NT2/D1 (cell line): ENCODE measurements around the gene MAP3K19.
"Not testable (repeated sequence)": the region's sequence is repeated elsewhere in the genome, so short reads cannot be mapped to it uniquely, and the experiment has no call there.

Experiments
- DNase-seq: peaks from one replicate; pipeline ENCODE4 v3.0.0-alpha.2; 2011; ENCODE audit warnings: low read depth, low spot score
- H3K27me3 ChIP-seq: 2 replicates; pipeline ENCODE4 v1.6.0; 2011; ENCODE audit warnings: mild to moderate bottlenecking; ENCODE audit not compliant: insufficient read length, insufficient read depth
- H3K36me3 ChIP-seq: 2 replicates; pipeline ENCODE4 v1.6.1; 2011; ENCODE audit warnings: mild to moderate bottlenecking, low read length, mixed read lengths; ENCODE audit not compliant: insufficient read depth, insufficient read length
- H3K4me1 ChIP-seq: 2 replicates; pipeline ENCODE4 v1.5.1; 2011; ENCODE audit not compliant: insufficient read depth, insufficient read length
- H3K4me3 ChIP-seq: 2 replicates; pipeline ENCODE4 v1.5.1; 2011; ENCODE audit warnings: low read depth; ENCODE audit not compliant: insufficient read length
- H3K9ac ChIP-seq: 2 replicates; pipeline ENCODE4 v1.6.0; 2011; ENCODE audit warnings: low read depth; ENCODE audit not compliant: insufficient read length
- H3K9me3 ChIP-seq: 2 replicates; pipeline ENCODE4 v1.5.1; 2011; ENCODE audit warnings: mild to moderate bottlenecking, low read length; ENCODE audit not compliant: insufficient read depth
- SUZ12 ChIP-seq: IDR thresholded peaks from 2 replicates; pipeline ENCODE4 v1.6.1; 2011; ENCODE audit not compliant: insufficient read length, insufficient read depth; ENCODE audit errors: extremely low read depth
- YY1 ChIP-seq: IDR thresholded peaks from 2 replicates; pipeline ENCODE4 v1.6.1; 2011; ENCODE audit not compliant: insufficient read length, insufficient read depth
- ZNF274 ChIP-seq: IDR thresholded peaks from 2 replicates; pipeline ENCODE4 v1.6.1; 2011; ENCODE audit warnings: mild to moderate bottlenecking, low read depth, low read length

Gene MAP3K19

DNA sequence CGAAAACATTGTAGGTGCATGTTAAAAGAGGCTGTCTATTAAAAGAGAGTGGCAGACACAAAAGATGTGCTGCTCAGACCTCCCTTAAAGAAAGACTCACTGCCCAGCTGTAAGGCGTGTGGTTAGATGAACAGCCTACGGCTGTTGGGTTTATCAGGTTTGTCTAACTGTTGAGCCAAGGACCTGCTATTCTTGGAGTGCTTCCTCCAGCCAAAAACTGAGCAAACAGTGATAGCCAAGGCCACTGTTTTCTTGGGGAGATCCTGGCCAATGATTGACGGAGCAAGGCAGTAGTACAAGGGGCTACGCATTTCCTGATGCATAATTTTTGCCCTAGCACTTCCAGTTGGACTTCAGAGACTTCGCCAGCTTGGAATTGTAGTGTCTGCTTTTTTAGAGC, 3.4 kb upstream of the MAP3K19 start:
- Histone ChIP-seq H3K9me3 (no peaks in the 10 kb centered on the region), H3K36me3 (peaks cover 11% of the 10 kb centered on the region), H3K4me3 (no peak overlapping the region), H3K4me1 (no peaks in the 10 kb centered on the region), H3K9ac (no peak overlapping the region), H3K27me3 (no peaks in the 10 kb centered on the region)
- TF ChIP-seq YY1 (no peak), ZNF274 (no peak)
- no peak for DNase-seq

DNA sequence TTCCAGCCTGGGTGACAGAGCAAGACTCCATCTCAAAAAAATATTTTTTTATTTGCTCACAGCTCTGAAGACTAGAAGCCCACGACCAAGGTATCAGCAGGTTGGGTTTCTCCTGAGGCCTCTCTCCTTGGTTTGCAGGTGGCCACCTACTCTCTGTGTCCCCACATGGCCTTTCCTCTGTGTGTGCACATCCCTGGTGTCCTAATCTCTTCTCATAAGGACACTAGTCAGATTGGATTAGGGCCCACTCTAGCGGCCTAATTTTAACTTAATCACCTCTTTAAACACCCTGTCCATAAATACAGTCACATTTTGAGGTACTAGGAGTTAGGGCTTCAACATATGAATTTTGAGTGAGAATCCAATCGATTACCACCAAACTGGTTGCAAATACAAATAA, 2.9 kb upstream of the MAP3K19 start:
- no peaks in the 10 kb centered on the region for H3K9me3 ChIP-seq
- no peak for DNase-seq
- no peak overlapping the region for H3K4me3 ChIP-seq
- H3K4me1 ChIP-seq: no peaks in the 10 kb centered on the region
- no peaks in the 10 kb centered on the region for H3K27me3 ChIP-seq
- no peak for TF ChIP-seq YY1
- no peak for TF ChIP-seq ZNF274
- TF ChIP-seq SUZ12: no peak
- no peak overlapping the region for H3K9ac ChIP-seq
- H3K36me3 ChIP-seq: peaks cover 11% of the 10 kb centered on the region

GRCh38 chr2:135048122-135048521, 875 bp upstream of the MAP3K19 start:
- no peak overlapping the region for H3K9ac ChIP-seq
- no peak for DNase-seq
- H3K4me3 ChIP-seq: no peak overlapping the region
- TF ChIP-seq ZNF274: no peak
- no peak for TF ChIP-seq YY1
- no peak for TF ChIP-seq SUZ12
- no peaks in the 10 kb centered on the region for H3K9me3 ChIP-seq
- H3K27me3 ChIP-seq: no peaks in the 10 kb centered on the region
- H3K36me3 ChIP-seq: no peaks in the 10 kb centered on the region
- no peaks in the 10 kb centered on the region for H3K4me1 ChIP-seq

DNA sequence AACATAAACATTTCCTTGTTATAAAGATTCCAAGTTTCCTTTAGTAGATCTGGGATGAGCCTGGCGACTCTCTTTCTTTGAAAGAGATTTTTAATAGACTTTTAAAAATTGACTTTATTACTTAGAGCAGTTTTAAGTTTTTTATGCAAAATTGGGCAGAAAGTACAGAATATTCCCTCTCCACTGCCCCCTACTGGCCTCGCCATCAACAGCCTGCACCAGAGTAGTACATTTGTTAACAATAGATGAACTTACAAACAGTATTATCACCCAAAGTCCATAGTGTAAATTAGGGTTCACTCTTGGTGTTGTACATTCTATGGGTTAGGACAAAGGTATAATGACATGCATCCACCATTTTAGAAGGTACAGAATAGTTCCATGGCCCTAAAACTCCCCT, 3.9 kb downstream of the MAP3K19 start:
- TF ChIP-seq ZNF274: no peak
- no peaks in the 10 kb centered on the region for H3K4me1 ChIP-seq
- no peaks in the 10 kb centered on the region for H3K27me3 ChIP-seq
- no peaks in the 10 kb centered on the region for H3K9me3 ChIP-seq
- no peaks in the 10 kb centered on the region for H3K36me3 ChIP-seq
- no peak for DNase-seq
- no peak overlapping the region for H3K4me3 ChIP-seq
- no peak overlapping the region for H3K9ac ChIP-seq

DNA sequence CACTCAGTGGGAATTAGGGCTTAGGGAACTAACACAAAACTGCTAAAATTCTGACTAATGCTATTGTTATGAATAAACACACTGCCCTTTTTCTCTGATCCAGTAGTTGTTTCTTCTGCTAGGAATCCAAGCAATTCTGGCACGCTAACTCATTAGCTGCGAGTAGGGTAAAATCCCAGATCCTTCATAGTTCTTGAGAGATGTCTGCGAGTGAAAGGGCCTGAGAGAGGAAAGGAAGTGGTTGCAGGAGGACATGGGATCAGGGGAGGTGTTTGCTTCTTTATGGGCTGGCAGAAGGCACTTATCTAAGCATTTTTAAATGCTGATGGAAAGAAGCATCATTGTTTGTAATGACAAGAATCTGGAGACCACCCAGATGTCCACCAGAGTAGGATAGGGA, 9.4 kb downstream of the MAP3K19 start:
- no peaks in the 10 kb centered on the region for H3K36me3 ChIP-seq
- no peak overlapping the region for H3K4me3 ChIP-seq
- H3K9me3 ChIP-seq: no peaks in the 10 kb centered on the region
- TF ChIP-seq SUZ12 (no peak), ZNF274 (no peak), YY1 (no peak)
- no peaks in the 10 kb centered on the region for H3K4me1 ChIP-seq
- no peak for DNase-seq
- no peak overlapping the region for H3K9ac ChIP-seq
- H3K27me3 ChIP-seq: no peaks in the 10 kb centered on the region

DNA sequence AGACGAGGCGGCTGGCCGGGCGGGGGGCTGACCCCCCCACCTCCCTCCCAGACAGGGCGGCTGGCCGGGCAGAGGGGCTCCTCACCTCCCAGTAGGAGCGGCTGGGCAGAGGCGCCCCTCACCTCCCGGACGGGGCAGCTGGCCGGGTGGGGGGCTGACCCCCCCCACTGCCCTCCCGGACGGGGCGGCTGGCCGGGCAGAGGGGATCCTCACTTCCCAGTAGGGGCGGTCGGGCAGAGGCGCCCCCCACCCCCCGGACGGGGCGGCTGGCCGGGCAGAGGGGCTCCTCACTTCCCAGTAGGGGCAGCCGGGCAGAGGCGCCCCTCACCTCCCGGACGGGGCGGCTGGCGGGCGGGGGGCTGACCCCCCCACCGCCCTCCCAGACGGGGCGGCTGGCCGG, 14.0 kb downstream of the MAP3K19 start:
- H3K9ac ChIP-seq, DNase-seq, H3K27me3 ChIP-seq, H3K4me3 ChIP-seq, H3K36me3 ChIP-seq, H3K9me3 ChIP-seq, H3K4me1 ChIP-seq: not testable (repeated sequence)

GRCh38 chr2:135030826-135031225, 16.4 kb downstream of the MAP3K19 start:
- DNase-seq: no peak
- Histone ChIP-seq H3K9ac (no peak overlapping the region), H3K9me3 (no peaks in the 10 kb centered on the region), H3K27me3 (no peaks in the 10 kb centered on the region), H3K36me3 (no peaks in the 10 kb centered on the region), H3K4me3 (no peak overlapping the region), H3K4me1 (no peaks in the 10 kb centered on the region)
- TF ChIP-seq YY1: no peak
- no peak for TF ChIP-seq SUZ12
- no peak for TF ChIP-seq ZNF274

DNA sequence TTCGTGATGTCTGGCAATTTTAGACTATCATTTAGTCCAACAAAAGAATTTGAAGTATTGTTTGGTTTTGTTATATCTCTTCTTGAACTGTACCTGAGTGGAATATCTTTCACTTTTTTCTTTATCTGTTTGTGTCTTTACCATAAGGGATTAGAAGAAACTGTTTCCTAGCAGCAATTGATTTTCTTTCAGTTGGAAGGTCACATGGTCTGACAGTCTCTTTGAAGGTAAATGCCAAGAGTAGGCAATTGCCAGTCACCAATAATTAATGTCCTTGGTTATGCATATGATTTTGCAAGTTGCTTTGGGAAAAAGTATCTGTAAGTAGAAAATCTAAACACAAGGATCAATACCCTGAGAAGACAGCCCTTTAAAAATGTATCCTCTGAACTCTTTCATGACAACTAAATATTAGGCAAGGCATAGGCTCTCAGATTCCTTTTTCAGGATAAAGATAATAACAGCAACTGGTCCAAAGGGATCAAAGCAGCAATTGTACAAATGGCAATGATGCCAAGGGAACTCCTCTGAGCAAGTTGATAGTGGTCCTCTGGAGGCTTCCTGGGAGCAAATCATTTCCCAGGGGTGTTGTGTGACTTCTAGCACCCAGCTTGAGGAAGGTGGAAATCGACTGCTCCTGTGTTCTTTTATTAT, 17.6 kb downstream of the MAP3K19 start:
- TF ChIP-seq ZNF274: no peak
- no peak for TF ChIP-seq SUZ12
- Histone ChIP-seq H3K36me3 (no peaks in the 10 kb centered on the region), H3K27me3 (no peaks in the 10 kb centered on the region), H3K4me1 (no peaks in the 10 kb centered on the region), H3K9me3 (no peaks in the 10 kb centered on the region), H3K4me3 (no peak overlapping the region), H3K9ac (no peak overlapping the region)
- DNase-seq: no peak
